NCI-H187 treated with DMSO at 0.1 percent for 48 hours (cell line): ENCODE data around the gene TUBAL3.
"Not testable (repeated sequence)": the region's sequence is repeated elsewhere in the genome, so short reads cannot be mapped to it uniquely, and the experiment has no call there.

Source experiments
- DNase-seq: peaks from one replicate; lab custom pipeline; 2025; lab: John Stamatoyannopoulos, UW

The TUBAL3 gene

DNA sequence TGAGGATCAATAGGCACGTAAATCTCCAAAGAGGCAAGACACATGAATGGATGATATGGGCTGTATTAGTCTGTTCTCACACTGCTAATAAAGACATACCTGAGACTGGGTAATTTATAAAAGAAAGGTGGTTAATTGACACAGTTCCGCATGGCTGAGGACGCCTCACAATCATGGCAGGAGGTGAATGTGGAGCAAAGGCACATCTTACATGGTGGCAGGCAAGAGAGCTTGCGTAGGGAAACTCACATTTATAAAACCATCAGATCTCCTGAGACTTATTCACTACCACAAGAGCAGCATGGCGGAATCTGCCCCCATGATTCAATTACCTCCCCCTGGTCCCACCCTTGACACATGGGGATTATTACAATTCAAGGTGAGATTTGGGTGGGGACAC, 25.4 kb downstream of the TUBAL3 start:
- DNase-seq, result not testable (repeated sequence)

DNA sequence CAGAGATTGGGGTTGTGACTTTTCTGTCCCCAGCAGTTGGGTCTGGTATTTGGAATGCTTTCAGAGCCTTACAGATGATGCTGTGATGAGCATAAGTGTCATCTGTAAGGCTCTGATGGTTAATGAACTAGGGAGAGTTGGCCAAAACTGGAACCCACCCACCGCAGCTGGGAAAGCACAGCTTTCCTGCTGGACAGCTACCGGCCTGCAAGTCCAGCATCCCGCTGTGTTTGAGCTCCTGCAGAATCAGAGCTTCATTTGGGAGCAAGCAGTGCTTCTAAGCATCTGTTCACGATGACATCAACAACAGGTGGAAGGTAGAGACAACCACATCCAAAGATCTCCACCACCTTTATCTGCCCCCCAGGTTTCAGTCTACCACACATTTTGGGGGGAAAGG, 28.2 kb downstream of the TUBAL3 start:
- DNase-seq, result no peak

DNA sequence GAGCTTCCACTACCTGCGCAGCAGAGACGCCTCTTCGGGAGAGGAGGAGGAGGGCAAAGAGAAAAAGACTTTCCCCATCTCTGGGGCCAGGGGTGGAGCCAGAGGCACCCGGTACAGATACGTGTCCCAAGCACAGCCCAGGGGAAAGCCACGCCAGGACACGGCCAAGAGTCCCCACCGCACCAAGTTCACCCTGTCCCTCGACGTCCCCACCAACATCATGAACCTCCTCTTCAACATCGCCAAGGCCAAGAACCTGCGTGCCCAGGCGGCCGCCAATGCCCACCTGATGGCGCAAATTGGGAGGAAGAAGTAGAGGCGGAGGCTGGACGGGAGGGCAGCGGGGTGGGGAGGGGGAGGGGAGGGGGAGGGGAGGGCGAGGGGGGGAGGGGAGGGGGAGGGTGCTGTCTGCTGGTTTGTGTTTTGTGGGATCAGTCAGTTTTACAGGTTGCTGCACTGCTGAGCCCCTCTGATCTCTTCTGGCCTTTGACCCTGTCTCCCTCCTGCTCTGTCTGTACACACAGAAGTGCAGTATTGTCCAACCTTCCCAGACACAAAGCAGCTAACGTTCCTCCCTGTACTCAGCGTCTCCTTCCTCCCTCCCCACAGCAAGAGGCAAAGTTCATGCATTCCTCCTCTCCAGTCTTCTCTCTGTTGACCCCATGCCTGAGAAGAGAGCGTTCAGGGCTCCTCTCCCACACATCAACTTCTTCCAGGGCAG, 30.6 kb downstream of the TUBAL3 start:
- no peak for DNase-seq

DNA sequence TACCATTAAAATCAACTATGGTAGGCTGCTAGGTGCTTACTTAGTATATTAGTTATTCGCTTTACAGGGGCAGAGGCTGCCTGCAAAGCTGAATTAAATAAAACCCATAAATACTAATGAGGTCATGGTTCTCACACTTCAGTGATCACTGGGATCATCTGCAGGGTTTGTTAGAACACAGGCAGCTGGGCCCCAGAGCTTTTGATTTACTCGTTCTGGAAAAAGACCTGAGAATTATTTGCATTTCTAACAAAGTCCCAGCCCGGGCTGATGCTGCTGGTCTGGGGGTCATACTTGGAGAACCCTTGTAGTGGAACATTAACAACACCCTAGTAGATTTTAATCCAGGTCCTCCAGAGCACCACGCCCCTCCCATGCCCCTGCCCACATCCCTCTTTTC, 31.3 kb downstream of the TUBAL3 start:
- DNase-seq, result no peak

DNA sequence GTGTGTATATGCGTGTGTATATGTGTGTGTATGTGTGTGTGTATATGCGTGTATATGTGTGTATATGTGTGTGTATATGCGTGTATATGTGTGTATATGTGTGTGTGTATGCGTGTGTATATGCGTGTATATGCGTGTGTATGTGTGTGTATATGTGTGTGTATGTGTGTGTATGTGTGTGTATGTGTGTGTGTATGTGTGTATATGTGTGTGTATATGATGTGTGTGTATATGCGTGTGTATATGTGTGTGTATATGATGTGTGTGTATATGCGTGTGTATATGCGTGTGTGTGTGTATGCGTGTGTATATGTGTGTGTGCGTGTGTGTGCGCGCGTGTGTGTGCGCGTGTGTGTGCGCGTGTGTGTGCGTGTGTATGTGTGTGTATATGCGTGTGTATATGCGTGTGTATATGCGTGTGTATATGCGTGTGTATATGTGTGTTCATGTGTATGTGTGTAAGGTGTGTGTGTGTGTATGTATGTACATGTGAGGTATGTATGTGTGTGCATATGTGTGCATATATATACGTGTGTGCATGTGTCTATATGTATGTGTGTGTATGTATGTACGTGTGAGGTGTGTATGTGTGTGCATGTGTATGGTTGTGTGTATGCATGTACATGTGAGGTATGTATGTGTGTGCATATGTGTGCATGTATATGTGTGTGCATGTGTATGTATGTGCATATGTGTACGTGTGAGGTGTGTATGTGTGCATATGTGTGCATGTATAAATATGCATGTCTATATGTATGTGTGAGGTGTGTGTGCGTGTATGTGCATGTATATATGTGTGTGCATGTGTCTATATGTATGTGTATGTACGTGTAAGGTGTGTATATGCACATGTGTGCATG, 33.9 kb downstream of the TUBAL3 start:
- no peak for DNase-seq

DNA sequence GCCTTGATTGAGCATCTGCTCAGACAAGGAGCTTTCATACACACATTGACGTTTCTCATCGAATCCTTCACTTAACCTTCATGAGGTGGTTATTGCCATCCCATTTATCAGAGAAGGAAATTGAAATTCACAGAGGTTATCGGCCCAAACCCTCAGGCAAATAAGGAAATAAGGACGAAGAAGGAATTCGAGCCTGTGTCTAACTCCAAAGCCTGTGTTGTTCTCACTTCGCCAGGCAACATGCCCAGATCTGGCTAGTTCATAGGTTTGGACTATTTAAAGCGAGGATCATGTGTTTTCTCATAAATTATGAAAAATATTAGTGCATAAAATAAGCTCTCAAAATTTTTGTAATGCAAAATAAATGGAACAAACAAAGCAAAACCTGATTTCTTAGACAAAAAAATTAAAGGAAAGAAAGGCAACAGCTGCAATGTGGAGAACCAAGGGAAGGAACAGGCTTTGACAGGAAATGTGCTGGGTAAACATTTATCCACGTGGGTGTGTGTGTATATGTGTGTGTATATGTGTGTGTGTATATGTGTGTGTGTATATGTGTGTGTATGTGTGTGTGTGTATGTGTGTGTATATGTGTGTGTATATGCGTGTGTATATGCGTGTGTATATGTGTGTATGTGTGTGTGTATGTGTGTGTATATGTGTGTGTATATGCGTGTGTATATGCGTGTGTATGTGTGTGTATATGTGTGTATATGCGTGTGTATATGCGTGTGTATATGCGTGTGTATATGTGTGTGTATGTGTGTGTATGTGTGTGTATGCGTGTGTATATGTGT, 35.1 kb downstream of the TUBAL3 start:
- DNase-seq, result no peak

DNA sequence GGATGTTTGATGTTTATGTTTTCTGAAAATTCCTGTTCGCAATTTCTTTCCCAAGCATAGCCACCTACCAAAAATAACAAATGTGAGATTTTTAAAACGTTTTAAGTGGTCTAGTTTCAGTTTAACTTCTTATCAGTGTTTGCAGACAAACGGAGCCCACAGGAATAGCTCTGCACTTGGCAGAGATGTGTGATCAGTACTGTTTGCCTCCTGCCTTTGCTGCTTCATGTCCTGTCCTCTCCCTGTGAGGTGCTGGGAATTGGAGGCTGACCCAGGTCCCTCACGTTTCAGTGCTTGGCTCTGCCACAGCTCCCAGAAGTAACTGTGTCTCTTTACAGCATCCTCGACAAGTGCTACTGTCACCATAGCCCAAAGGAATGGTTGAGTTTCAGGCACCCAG, 38.7 kb downstream of the TUBAL3 start:
- no peak for DNase-seq

DNA sequence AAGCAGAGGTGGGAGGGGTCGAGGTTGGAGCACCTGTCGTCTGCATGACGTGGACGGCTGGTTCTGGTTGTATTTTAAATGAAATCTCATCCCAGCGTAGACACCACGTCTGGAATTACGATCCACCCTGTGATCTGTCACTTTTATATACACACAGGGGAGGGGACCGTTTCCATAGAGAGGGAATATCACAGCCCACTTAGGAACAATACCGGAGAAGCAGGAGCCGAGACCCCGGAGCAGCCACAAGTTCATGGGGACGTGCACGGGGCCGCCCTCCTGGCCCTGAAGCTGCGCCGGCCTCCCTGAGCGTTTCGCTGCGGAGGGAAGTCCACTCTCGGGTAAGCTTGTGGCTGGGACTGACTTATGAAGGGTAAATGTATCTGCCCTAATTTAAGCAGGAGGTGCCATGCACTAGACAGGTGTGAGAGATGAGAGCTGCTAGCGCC, 39.7 kb downstream of the TUBAL3 start, which contains the start of gene UCN3:
UCN3 (plus strand) TSS at position 77 of the 449 bp plus-strand sequence. CDS start 8,755 bp downstream, outside the sequence.
- no peak for DNase-seq

DNA sequence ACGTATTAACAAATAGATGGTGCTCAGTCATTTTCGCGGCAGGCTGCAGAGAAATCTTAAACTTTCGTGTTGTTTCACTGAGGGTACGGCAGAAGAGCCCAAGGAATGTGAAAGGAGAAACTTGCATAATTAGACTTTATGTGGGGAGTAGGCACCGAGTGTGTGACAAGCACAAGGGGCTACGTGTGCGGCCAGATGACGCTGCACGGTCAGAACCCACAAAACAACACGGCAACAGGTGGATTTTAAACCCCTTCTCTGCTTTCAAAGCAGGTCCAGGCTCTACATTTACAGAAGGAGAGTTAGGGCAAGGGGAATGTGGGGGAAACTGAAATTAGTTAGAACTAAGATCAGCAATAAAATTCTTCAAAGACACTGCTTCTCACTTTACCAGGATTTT, 40.3 kb downstream of the TUBAL3 start:
- no peak for DNase-seq

DNA sequence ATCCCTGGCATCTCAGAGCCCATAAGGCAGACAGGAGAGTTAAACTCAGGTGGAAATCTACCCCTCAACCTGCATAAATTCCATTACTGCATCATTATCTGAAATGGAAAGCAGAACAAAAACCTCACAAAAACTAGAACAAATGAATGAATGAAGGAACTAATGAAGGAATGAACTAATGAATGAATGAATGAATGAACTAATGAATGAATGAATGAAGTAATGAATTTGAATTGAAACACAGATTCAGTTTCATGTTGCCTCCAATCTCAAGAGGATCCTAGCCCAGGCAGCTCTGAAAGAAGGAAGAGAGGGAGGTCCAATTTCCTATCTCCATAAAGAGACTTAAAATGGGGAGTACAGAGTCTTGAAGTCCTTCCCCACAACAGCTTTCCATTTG, 41.8 kb downstream of the TUBAL3 start:
- DNase-seq, result no peak

DNA sequence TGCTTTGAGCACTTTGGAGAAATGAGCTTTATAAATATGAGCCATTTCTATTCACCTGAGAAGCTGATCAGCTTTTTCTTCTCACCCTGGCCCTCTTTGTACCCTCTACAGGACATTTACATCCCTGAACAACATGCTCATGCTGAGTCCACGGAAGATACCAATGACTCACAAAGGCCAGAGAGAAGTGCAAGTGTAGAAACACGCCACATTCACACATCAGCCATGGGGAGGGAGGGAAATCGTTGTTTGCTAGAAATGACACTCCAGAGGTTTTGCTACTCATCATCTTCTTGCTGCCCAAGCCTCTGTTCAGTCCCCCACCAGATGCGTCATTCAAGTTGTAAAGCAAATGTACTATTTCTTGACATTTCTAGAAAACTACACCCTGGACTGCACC, 42.7 kb downstream of the TUBAL3 start:
- no peak for DNase-seq

DNA sequence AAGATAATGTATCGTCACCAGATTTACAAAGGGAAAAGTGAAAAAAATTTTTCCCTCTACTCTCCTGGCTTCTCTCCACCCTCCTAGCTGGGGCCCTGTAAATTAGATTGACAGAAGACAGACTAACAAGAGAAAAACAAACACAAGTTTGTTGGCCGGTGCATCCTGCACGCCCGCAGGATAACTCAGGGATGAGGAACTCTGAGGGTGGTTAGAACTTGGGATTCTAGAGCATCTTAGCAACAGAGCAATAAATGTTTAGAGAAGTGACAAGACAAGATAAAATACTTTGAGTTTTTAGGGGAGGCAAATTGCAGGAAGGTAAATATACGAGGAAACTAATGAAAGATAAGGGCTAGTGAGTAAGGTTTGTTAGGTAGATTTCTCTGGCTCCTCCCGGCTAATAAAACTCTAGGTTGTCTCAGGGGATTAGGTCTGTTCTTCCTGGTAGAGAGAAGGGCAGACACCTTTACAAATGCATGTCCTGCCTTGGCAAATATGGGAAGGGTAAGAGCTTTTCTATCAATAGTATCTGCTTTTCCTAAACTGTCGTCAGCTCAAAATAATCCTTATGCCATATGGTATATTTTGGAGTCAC, 44.2 kb downstream of the TUBAL3 start:
- DNase-seq, result no peak

DNA sequence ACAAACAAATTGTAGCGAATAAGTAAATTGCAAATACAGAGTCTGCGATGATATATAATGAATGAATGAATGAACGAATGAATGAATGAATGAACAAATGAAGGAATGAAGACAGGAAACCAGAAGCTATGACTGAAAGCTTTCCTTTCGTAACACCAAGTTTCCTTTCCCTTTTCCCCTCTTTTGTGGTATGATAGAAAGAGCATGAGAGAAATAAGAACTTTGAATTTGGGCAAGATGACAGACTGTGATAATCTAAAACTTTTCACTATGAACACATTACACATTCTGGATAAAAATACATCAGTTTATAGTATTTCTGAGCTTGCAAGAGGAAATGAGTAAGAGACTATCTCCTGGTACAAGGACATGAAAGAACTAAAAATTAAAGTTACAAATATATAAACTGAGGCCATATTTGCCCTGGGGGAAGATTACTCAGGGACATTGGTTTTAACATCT, 48.3 kb downstream of the TUBAL3 start:
- DNase-seq, result no peak

DNA sequence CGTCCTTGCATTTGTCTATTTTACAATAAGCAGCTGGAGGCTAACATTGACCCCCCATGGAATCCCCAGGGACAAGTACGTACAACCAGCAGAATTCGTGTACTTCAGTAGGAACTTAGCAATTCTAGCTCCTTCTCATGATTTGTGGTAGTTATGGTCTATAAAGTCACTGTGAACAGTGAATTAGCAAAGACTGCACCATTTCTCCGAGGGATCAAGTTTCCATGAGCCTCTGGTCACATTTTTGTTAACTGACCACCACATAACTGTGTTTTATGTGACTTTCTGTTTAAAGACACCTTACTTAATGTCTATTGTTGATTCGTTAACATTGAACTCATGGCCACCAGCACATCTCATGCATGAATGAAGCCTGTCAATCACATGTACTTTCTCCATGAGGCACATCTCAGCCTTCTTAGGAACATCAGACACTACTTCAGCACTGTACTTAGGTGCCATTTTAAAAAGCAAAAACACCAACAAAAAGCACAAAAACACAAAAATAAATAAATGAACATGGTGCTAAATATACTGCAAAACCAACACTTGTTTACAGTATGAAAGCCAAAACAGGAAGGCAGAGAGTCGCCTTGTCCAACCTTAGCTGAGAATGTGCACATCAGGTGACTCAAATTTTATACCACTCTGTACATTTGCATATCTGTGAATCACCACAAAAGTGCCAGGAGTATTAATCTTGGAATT, 48.9 kb downstream of the TUBAL3 start:
- no peak for DNase-seq

DNA sequence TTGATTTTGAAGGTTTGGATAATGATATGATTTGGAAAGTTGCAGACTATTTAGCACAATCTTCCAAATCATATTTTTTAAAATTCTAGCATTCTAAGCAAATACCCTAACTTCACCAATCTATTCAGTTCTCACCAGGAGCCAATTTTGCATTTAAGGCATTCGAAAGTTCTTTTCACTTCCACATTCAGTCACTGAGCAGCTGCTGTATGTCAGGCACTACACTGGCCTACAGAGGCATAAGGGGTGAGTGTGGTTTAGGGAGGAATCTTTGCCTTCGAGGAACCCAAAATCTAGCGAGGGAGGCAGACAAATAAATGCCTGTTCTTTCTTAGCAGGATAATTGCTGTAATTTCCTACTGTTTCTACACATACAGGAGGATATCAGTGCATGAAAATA, 50.6 kb downstream of the TUBAL3 start:
- no peak for DNase-seq

DNA sequence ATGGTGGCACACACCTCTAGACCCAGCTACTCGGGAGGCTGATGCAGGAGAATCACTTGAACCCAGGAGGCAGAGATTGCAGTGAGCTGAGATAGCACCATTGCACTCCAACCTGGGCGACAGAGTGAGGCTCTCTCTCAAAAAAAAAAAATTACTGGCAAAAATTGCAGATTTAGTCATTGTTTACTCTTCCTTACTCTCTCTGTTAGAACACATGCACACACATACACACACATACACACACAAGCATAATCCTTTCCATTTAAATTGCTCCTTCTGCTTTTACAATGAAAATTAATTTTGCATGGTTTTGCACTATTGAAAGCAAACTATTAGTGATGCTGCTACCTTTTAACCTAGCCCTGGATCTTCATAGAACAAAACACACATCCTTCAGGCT, 55.3 kb downstream of the TUBAL3 start:
- DNase-seq, result no peak

DNA sequence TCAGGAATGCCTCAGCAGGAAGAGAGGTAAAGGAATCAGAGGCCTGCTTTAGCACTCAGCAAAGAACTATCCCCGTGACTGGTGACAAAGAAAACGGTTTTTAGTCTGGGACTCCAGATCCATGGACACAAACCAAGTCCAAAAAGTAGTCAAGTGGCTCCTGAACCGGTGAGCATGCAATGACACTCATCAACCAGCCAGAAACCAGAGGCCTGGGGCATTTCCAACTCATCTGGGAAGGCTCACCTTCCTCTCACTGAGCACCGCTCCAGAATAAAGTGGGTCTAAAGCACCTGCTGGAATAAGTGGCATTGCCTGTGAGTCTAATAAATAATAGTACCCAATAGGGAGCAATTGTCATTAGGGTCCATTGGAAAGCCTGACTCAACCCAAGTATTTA, 57.7 kb downstream of the TUBAL3 start:
- DNase-seq, result no peak

DNA sequence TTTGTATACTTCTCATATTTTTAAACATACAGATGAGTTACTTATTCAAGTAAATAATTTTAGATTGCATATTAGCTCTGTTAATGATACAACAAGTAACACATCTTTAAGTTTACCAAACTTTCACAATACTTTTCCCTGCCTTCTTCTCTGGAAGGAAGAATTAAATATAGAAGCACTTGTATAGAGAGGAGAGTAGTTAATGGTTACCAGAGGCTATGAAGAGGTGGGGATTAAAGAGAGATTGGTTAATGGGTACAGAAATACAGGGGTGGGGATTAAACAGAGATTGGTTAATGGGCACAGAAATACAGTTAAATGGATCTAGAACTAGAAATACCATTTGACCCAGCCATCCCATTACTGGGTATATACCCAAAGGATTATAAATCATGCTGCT, 59.9 kb downstream of the TUBAL3 start:
- DNase-seq, result no peak

DNA sequence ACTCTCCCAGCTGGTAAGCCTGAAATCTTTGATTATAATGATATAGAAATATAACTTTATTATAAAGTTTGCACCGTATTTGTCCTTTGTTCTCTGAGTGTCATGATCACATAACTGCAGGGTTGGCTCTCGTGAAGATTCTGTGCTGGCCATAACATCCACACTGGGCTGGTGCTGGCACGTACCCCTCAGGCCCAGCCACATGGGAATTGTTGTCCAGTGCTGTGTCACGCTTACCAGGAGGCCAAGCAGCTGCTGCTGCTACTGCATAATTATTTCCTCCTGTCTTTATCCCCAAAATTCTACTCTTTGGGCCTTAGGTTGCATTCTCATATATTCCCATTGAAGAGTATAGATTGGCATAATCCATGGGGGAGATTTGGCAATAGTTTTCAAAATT, 60.6 kb downstream of the TUBAL3 start:
- no peak for DNase-seq

DNA sequence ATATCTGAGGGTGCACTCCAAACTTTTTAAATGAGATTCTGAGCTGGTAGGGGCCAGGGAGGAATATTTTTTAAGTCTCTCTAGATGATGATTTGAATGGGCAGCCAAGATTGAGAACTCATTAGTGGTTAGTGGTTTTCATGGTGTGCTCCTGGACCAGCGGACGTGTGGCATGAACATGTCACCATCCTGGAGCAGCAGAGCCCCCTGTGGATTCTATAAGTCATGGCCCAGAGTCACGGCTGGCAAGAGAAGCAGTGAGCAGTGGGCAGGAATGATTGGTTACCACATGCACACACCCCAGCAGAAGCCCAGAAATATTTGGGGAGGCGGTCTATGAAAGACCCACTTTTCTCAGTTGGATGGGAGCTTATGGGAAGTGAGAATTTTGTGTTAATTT, 61.1 kb downstream of the TUBAL3 start:
- no peak for DNase-seq
